Endothelial cell of umbilical vein (primary cell): Measurements from ENCODE around the gene HTT. TPM values are rescaled to one million over a fixed set of nuclear protein-coding genes. Genes with fewer than 3 reads are reported as not detected.

Source experiments
- BruUV-seq: library from RNA; stranded (reverse); fragments of 400-500 nt; replicated peaks from 2 replicates; lab custom pipeline; 2021; lab: Mats Ljungman, UMichigan
- CTCF ChIA-PET: fragments of 300-600, 350-600 bp; sonication (Branson Sonifier 250); formaldehyde crosslinking; loops from one replicate; lab custom pipeline; 2021; ENCODE audit warnings: antibody characterized with exemption, inconsistent platforms; lab: Charles Lee
- POLR2A ChIA-PET: fragments of 300-600, 350-600 bp; sonication (Branson Sonifier 250); formaldehyde crosslinking; loops from one replicate; lab custom pipeline; 2021; ENCODE audit warnings: antibody characterized with exemption, inconsistent platforms; lab: Charles Lee
- DNase-seq: peaks from one replicate; pipeline ENCODE4 v3.0.0-alpha.2; 2011; ENCODE audit warnings: low read depth, low spot score
- FAIRE-seq: peaks from 2 replicates; lab custom pipeline; 2011; peaks lifted over from hg19 to GRCh38; lab: Jason Lieb, UNC
- H2AFZ ChIP-seq: 2 replicates; pipeline ENCODE4 v1.6.0; 2012; ENCODE audit warnings: low read depth, low read length, control low read depth, inconsistent platforms
- H3K27ac ChIP-seq: 2 replicates; pipeline ENCODE4 v1.5.1; 2011; ENCODE audit warnings: low read depth, mild to moderate bottlenecking, control low read depth, low read length, moderate library complexity; ENCODE audit not compliant: insufficient read depth
- H3K27me3 ChIP-seq, 2 experiments: 2 replicates each; pipeline versions ENCODE4 v1.6.0 to v1.6.1; 2011; ENCODE audit warnings: low read length in 2 of 2, mixed read lengths in 1 of 2; ENCODE audit not compliant: control insufficient read depth in 2 of 2, insufficient read depth in 2 of 2
- H3K36me3 ChIP-seq, 2 experiments: 2 replicates in 1 of 2; 3 replicates in 1 of 2; pipeline ENCODE4 v1.5.1; 2011; ENCODE audit warnings: low read length in 2 of 2, mild to moderate bottlenecking in 1 of 2, moderate library complexity in 1 of 2; ENCODE audit not compliant: control insufficient read depth in 2 of 2, insufficient read depth in 2 of 2; ENCODE audit errors: extremely low read depth in 1 of 2
- H3K4me1 ChIP-seq: 3 replicates; pipeline ENCODE4 v1.5.1; 2011; ENCODE audit warnings: mild to moderate bottlenecking, low read length; ENCODE audit not compliant: control insufficient read depth, insufficient read depth; ENCODE audit errors: extremely low read depth
- H3K4me2 ChIP-seq: 2 replicates; pipeline ENCODE4 v1.6.1; 2011; ENCODE audit warnings: low read length, control low read depth, mixed read lengths; ENCODE audit not compliant: insufficient read depth
- H3K4me3 ChIP-seq, 3 experiments: fragments of 200-600 bp in 1 of 3; sonication (generic), shearing (Covaris generic) in 1 of 3; replicated peaks in 1 of 3; 2 replicates each; pipeline ENCODE4 v1.5.1; 2011 to 2016; ENCODE audit warnings: control low read depth in 3 of 3, low read length in 3 of 3, mild to moderate bottlenecking in 2 of 3, inconsistent platforms in 1 of 3, low read depth in 1 of 3, moderate library complexity in 1 of 3; ENCODE audit not compliant: insufficient read depth in 1 of 3
- H3K79me2 ChIP-seq: 2 replicates; pipeline ENCODE4 v1.6.0; 2012; ENCODE audit warnings: low read length, inconsistent platforms; ENCODE audit not compliant: control insufficient read depth, insufficient read depth
- H3K9ac ChIP-seq: replicated peaks from 2 replicates; pipeline ENCODE3; 2011; ENCODE audit warnings: low read length, control low read depth; ENCODE audit not compliant: insufficient read depth; ENCODE audit errors: extremely low read depth
- H3K9me1 ChIP-seq: replicated peaks from 3 replicates; pipeline ENCODE4 v1.6.0; 2011; ENCODE audit warnings: mild to moderate bottlenecking, low read length; ENCODE audit not compliant: control insufficient read depth, insufficient read depth; ENCODE audit errors: extremely low read depth
- H3K9me3 ChIP-seq: replicated peaks from 2 replicates; pipeline ENCODE4 v1.5.1; 2012; ENCODE audit warnings: low read length, inconsistent platforms; ENCODE audit not compliant: control insufficient read depth, insufficient read depth
- H4K20me1 ChIP-seq: replicated peaks from 2 replicates; pipeline ENCODE3; 2011; ENCODE audit warnings: mild to moderate bottlenecking, low read length; ENCODE audit not compliant: control insufficient read depth, insufficient read depth; ENCODE audit errors: extremely low read depth
- EZH2 ChIP-seq: IDR thresholded peaks from 2 replicates; pipeline ENCODE4 v1.6.1; 2012; ENCODE audit warnings: borderline replicate concordance, low read depth, mild to moderate bottlenecking, moderate library complexity, low read length, inconsistent platforms; ENCODE audit not compliant: severe bottlenecking
- FOS ChIP-seq: IDR thresholded peaks from 2 replicates; pipeline ENCODE4 v1.6.1; 2011; ENCODE audit warnings: mild to moderate bottlenecking, low read length, moderate library complexity, borderline replicate concordance; ENCODE audit not compliant: insufficient read depth
- GATA2 ChIP-seq: IDR thresholded peaks from 2 replicates; pipeline ENCODE4 v1.7.0; 2011; ENCODE audit warnings: low read depth, mild to moderate bottlenecking, moderate library complexity, mixed read lengths, low read length; ENCODE audit not compliant: insufficient read length, insufficient read depth
- MYC ChIP-seq: IDR thresholded peaks from one replicate; pipeline ENCODE4 v1.6.1; 2011; ENCODE audit warnings: mild to moderate bottlenecking, low read depth, low read length
- POLR2A ChIP-seq: IDR thresholded peaks from 2 replicates; pipeline ENCODE4 v1.6.1; 2012; ENCODE audit warnings: low read depth, mild to moderate bottlenecking, control low read depth, low read length
- POLR2AphosphoS5 ChIP-seq: IDR thresholded peaks from 2 replicates; pipeline ENCODE4 v1.6.1; 2012; ENCODE audit warnings: low read depth, mild to moderate bottlenecking, control low read depth, low read length, moderate library complexity; ENCODE audit not compliant: insufficient read depth
- dilution Hi-C: fragments of 300-500 bp; cut with MboI; formaldehyde crosslinking; loops from one replicate; pipeline ENCODE4 v1.15.0; 2019; ENCODE audit warnings: low sequenced_read_pairs; ENCODE audit not compliant: extremely low pct_ligation_motif_present
- intact Hi-C: fragments of 100-400 bp; cut with micrococcal nuclease; formaldehyde crosslinking; loops from one replicate; pipeline ENCODE4 v1.10.0; 2022
- polyA plus RNA-seq, 4 experiments: library from polyadenylated mRNA; depleted of rRNA in 3 of 4; stranded (reverse) in 3 of 4; unstranded in 1 of 4; fragments of >200 nt; gene quantifications; 2 replicates each; pipeline versions ENCODE4 v1.2.1 to v1.2.3, GENCODE V29; 2011 to 2012; ENCODE audit warnings: missing spikeins in 1 of 4
- total RNA-seq: library from RNA; stranded (reverse); gene quantifications from 2 replicates; pipeline ENCODE4 v1.2.3, GENCODE V29; 2021

Gene HTT
- total and polyA plus RNA-seq, 2 donors (not counting 3 experiments of a cell fraction or from before 2014, with no cell fraction given): 15.7 to 61.2 TPM

DNA sequence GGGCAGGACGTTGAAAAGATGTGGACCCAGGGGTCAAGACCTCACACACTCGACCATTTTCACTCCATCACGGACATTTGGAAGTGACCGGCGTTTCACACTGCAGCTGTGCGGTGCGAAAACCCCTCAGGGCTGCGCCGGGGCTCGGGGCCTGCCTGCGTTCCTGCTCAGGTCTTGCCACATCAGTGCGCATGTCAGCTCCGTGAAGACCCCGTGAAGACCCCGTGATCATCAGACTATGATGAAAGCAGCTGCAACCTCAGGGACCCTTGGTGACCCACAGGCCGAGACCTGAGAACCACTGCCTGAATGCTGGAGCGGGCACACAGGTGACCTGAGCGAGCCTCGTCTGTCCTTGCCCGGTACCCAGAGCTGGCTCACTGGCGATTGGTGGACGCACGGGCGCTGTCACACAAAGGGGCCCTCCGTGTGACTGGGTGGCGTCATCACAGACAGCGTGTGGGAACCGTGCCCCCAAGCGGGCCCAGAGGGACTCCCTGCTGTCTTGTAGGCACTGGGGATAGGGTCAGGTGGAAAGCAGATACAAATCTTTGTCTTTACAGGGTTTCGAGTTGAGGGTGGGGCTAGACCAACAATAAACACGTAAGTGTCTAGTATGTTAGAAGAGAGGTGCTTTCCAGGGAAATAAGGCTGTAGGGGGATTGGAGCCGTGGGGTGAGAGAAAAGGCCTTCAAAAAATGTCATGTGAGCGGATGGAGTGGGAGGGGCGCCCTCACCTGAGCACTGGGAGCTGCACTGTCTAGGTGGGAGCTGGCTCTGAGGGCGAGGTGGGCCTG, 187.1 kb downstream of the HTT start:
- Histone ChIP-seq H3K4me2 (no peak overlapping the region), H3K4me3 (no peak overlapping the region), H3K9me1 (no peaks in the 10 kb centered on the region), H3K27ac (no peak overlapping the region), H2AFZ (no peak overlapping the region), H3K36me3 (no peaks in the 10 kb centered on the region), H3K27me3 (peaks cover 2% of the 10 kb centered on the region in 2 experiments), H3K79me2 (no peaks in the 10 kb centered on the region), H3K4me1 (no peaks in the 10 kb centered on the region), H3K9ac (no peak overlapping the region), H3K9me3 (no peaks in the 10 kb centered on the region), H4K20me1 (no peaks in the 10 kb centered on the region)
- ChIA-PET POLR2A (no interaction called here), CTCF (no interaction called here)
- no TSS peak for BruUV-seq
- intact Hi-C loops (no loop called here), dilution Hi-C loops (no loop called here)
- FAIRE-seq (no peak), DNase-seq (no peak)
- TF ChIP-seq POLR2A (no peak), EZH2 (no peak), FOS (no peak), POLR2AphosphoS5 (no peak), MYC (no peak), GATA2 (no peak)
